MM.1S (cell line): Measurements from ENCODE around the gene RUNX1.

Experiments used
- DNase-seq: peaks from one replicate; pipeline ENCODE4 v3.0.0-alpha.2; 2015
- H2AFZ ChIP-seq: fragments of 300-600 bp; sonication (generic); 2 replicates; pipeline ENCODE4 v1.6.0; 2016; ENCODE audit warnings: antibody characterized with exemption, low read length
- H3F3A ChIP-seq: fragments of 300-600 bp; sonication (generic); 2 replicates; pipeline ENCODE4 v1.6.1; 2016; ENCODE audit warnings: mild to moderate bottlenecking, antibody characterized with exemption, low read length, moderate library complexity, mixed read lengths; ENCODE audit not compliant: insufficient read depth
- H3K27ac ChIP-seq: fragments of 300-600 bp; sonication (generic); 2 replicates; pipeline ENCODE4 v1.5.1; 2016; ENCODE audit warnings: mild to moderate bottlenecking, low read length
- H3K27me3 ChIP-seq: fragments of 300-600 bp; sonication (generic); replicated peaks from 2 replicates; pipeline ENCODE4 v1.6.0; 2016; ENCODE audit warnings: low read length; ENCODE audit not compliant: insufficient read depth
- H3K36me3 ChIP-seq: fragments of 300-600 bp; sonication (generic); replicated peaks from 2 replicates; pipeline ENCODE4 v1.6.1; 2016; ENCODE audit warnings: mild to moderate bottlenecking, low read length, mixed read lengths; ENCODE audit not compliant: insufficient read depth
- H3K4me1 ChIP-seq: fragments of 300-600 bp; sonication (generic); 2 replicates; pipeline ENCODE4 v1.6.1; 2016; ENCODE audit warnings: low read length, mixed read lengths
- H3K4me2 ChIP-seq: fragments of 300-600 bp; sonication (generic); 2 replicates; pipeline ENCODE4 v1.6.0; 2016; ENCODE audit warnings: low read depth, low read length
- H3K4me3 ChIP-seq: fragments of 300-600 bp; sonication (generic); 2 replicates; pipeline ENCODE4 v1.5.1; 2016; ENCODE audit warnings: low read length, mixed read lengths
- H3K79me2 ChIP-seq: fragments of 300-600 bp; sonication (generic); 2 replicates; pipeline ENCODE4 v1.6.1; 2016; ENCODE audit warnings: mixed run types, low read length, mixed read lengths
- H3K9ac ChIP-seq: fragments of 300-600 bp; sonication (generic); 2 replicates; pipeline ENCODE4 v1.6.1; 2016; ENCODE audit warnings: low read length, mixed read lengths
- H3K9me2 ChIP-seq: fragments of 300-600 bp; sonication (generic); replicated peaks from 2 replicates; pipeline ENCODE4 v1.6.1; 2016; ENCODE audit warnings: mild to moderate bottlenecking, low read length, mixed read lengths; ENCODE audit not compliant: insufficient read depth
- H3K9me3 ChIP-seq: fragments of 300-600 bp; sonication (generic); replicated peaks from 2 replicates; pipeline ENCODE4 v1.6.1; 2016; ENCODE audit warnings: mild to moderate bottlenecking, low read length, mixed read lengths; ENCODE audit not compliant: insufficient read depth
- H4K20me1 ChIP-seq: fragments of 300-600 bp; sonication (generic); 2 replicates; pipeline ENCODE4 v1.6.1; 2016; ENCODE audit warnings: mild to moderate bottlenecking, low read length, moderate library complexity, mixed read lengths; ENCODE audit not compliant: insufficient read depth
- EZH2 ChIP-seq: fragments of 300-600 bp; sonication (generic); optimal IDR thresholded peaks from 2 replicates; pipeline ENCODE3; 2017; ENCODE audit warnings: low read depth, mild to moderate bottlenecking, antibody characterized with exemption, low read length, mixed read lengths
- EZH2phosphoT487 ChIP-seq: fragments of 300-600 bp; sonication (generic); IDR thresholded peaks from 2 replicates; pipeline ENCODE4 v1.6.1; 2018; ENCODE audit warnings: antibody characterized with exemption, low read length
- TF ChIP-seq, protein P1 (sequence below): fragments of 300-600 bp; sonication (generic); IDR thresholded peaks from 2 replicates; pipeline ENCODE4 v1.5.1; 2016; ENCODE audit warnings: antibody characterized with exemption, low read length, mixed read lengths

The RUNX1 gene

GRCh38 chr21:34965200-34966174, 83.6 kb downstream of the RUNX1 start:
- Histone ChIP-seq H3F3A (no peaks in the 10 kb centered on the region), H3K9me2 (no peaks in the 10 kb centered on the region), H3K4me2 (no peak overlapping the region), H3K79me2 (no peaks in the 10 kb centered on the region), H3K4me3 (no peak overlapping the region), H4K20me1 (no peaks in the 10 kb centered on the region), H3K36me3 (no peaks in the 10 kb centered on the region), H3K9me3 (no peaks in the 10 kb centered on the region), H3K4me1 (peaks cover 16% of the 10 kb centered on the region), H2AFZ (no peak overlapping the region), H3K27me3 (no peaks in the 10 kb centered on the region), H3K9ac (no peak overlapping the region), H3K27ac (no peak overlapping the region)
- TF ChIP-seq, protein P1, sequence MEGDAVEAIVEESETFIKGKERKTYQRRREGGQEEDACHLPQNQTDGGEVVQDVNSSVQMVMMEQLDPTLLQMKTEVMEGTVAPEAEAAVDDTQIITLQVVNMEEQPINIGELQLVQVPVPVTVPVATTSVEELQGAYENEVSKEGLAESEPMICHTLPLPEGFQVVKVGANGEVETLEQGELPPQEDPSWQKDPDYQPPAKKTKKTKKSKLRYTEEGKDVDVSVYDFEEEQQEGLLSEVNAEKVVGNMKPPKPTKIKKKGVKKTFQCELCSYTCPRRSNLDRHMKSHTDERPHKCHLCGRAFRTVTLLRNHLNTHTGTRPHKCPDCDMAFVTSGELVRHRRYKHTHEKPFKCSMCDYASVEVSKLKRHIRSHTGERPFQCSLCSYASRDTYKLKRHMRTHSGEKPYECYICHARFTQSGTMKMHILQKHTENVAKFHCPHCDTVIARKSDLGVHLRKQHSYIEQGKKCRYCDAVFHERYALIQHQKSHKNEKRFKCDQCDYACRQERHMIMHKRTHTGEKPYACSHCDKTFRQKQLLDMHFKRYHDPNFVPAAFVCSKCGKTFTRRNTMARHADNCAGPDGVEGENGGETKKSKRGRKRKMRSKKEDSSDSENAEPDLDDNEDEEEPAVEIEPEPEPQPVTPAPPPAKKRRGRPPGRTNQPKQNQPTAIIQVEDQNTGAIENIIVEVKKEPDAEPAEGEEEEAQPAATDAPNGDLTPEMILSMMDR: no peak
- TF ChIP-seq EZH2 (no peak), EZH2phosphoT487 (no peak)
- no peak for DNase-seq

DNA sequence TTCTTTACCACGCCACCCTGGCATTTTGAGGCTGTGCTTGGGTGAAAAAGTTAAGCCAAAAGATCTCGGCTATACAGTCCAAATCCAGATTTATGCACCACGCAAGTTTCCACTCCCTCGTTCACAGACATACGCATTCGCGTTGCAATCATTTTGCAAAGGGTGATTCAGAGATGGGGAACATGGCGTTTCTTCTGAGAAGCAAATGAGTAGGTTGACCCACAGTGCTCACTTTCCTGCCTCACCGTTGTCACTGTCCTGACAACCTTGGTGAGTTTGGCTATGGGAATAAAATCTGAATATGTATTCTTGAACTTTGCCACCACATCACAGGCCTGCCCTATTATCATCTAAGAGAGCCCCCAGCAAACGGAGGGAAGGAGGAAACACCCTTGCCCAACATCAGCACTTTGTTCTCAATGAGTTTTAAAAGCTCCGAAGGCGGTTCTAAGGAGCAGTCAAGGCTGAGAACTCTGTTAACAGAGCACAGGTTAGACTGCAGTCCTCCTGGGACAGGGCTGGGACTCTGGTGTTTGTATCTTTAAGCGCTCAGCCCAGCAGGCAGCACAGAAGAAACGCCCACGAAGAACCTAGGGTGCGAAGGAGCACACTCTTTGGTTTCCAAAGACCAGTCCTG, 86.4 kb downstream of the RUNX1 start:
- Histone ChIP-seq H3K4me2 (no peak overlapping the region), H3K9me2 (no peaks in the 10 kb centered on the region), H3K9me3 (no peaks in the 10 kb centered on the region), H3K36me3 (no peaks in the 10 kb centered on the region), H3K4me3 (no peak overlapping the region), H2AFZ (no peak overlapping the region), H3K79me2 (no peaks in the 10 kb centered on the region), H3K4me1 (no peaks in the 10 kb centered on the region), H3K27ac (no peak overlapping the region), H3K9ac (no peak overlapping the region), H3K27me3 (no peaks in the 10 kb centered on the region), H3F3A (no peaks in the 10 kb centered on the region), H4K20me1 (no peaks in the 10 kb centered on the region)
- DNase-seq: no peak
- TF ChIP-seq EZH2phosphoT487: no peak
- TF ChIP-seq, protein P1: no peak
- TF ChIP-seq EZH2: no peak

DNA sequence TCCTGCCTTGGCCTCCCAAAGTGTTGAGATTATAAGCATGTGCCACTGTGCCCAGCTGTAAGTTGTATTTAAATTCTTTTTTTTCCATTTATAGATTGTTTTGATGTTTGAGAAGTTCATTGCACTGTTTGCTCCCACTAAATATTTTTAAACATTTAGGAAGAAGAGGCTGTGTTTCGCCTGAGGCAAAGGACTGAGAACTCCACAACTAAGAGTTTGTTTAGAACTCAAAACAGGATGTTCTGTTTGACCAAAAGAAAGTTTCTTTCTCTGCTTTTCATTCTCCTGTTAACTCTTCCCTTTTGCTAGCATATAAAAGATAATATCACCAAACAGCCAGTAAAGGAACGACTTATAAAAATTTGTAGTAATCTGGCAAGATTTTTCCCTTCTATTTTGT, 87.0 kb downstream of the RUNX1 start:
- Histone ChIP-seq H3K27me3 (no peaks in the 10 kb centered on the region), H3F3A (no peaks in the 10 kb centered on the region), H3K4me3 (no peak overlapping the region), H3K9me2 (no peaks in the 10 kb centered on the region), H3K9me3 (no peaks in the 10 kb centered on the region), H3K4me2 (no peak overlapping the region), H3K4me1 (no peaks in the 10 kb centered on the region), H3K36me3 (no peaks in the 10 kb centered on the region), H4K20me1 (no peaks in the 10 kb centered on the region), H3K9ac (no peak overlapping the region), H3K79me2 (no peaks in the 10 kb centered on the region), H2AFZ (no peak overlapping the region), H3K27ac (no peak overlapping the region)
- DNase-seq: no peak
- TF ChIP-seq EZH2phosphoT487: no peak
- TF ChIP-seq EZH2: no peak
